Fibroblast of villous mesenchyme (primary cell): ENCODE results near the gene ISOC1. TPM values are rescaled to one million over a fixed set of nuclear protein-coding genes. Genes with fewer than 3 reads are reported as not detected.

ENCODE experiments used
- DNase-seq: peaks from one replicate; pipeline ENCODE4 v3.0.0-alpha.2; 2010; ENCODE audit warnings: low read depth
- H3K4me3 ChIP-seq: 2 replicates; pipeline ENCODE4 v1.5.1; 2011; ENCODE audit warnings: low read depth, mild to moderate bottlenecking, low read length
- total RNA-seq: library from RNA; depleted of rRNA; stranded (reverse); fragments of >200 nt; gene quantifications from 2 replicates; pipeline ENCODE4 v1.2.3, GENCODE V29; 2012
- TF ChIP-seq, protein P1 (sequence below): IDR thresholded peaks from 2 replicates; pipeline ENCODE4 v1.5.1; 2012; ENCODE audit warnings: low read depth, mild to moderate bottlenecking, low read length; ENCODE audit not compliant: insufficient read depth

The ISOC1 gene
- total RNA-seq, 1 donor: 31.1 TPM

DNA sequence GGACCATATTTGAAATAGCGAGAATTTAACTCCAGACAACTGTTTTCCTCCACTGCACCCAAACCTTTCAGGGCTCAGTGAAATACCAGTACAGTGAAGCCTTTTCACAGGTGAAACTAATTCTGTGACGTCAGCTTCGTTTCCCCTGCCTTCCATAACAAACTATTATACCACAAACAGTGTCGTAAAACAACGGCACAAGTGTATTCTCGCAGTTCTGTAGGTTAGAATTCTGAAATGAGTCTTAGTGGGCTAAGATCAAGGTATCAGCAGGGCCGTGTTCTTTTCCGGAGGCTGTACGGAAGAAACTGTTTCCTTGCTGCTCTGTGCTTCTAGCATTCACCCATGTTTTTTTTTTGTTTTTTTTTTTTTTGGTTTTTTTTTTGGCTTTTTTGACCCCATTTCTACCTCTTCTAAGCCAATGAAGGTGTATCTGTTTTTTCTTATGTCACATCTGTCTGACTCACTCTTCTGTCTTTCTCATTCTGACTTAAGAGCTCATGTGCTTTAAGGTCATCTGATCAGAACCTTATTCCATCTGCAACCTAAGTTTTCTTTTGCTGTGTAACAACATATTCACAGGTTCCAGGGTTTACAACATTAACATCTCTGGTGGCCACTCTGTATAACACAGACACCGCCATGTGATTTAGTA is 20.1 kb downstream of the ISOC1 start:
- TF ChIP-seq, protein P1, sequence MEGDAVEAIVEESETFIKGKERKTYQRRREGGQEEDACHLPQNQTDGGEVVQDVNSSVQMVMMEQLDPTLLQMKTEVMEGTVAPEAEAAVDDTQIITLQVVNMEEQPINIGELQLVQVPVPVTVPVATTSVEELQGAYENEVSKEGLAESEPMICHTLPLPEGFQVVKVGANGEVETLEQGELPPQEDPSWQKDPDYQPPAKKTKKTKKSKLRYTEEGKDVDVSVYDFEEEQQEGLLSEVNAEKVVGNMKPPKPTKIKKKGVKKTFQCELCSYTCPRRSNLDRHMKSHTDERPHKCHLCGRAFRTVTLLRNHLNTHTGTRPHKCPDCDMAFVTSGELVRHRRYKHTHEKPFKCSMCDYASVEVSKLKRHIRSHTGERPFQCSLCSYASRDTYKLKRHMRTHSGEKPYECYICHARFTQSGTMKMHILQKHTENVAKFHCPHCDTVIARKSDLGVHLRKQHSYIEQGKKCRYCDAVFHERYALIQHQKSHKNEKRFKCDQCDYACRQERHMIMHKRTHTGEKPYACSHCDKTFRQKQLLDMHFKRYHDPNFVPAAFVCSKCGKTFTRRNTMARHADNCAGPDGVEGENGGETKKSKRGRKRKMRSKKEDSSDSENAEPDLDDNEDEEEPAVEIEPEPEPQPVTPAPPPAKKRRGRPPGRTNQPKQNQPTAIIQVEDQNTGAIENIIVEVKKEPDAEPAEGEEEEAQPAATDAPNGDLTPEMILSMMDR: no peak
- no peak for DNase-seq
- H3K4me3 ChIP-seq: no peak overlapping the region

DNA sequence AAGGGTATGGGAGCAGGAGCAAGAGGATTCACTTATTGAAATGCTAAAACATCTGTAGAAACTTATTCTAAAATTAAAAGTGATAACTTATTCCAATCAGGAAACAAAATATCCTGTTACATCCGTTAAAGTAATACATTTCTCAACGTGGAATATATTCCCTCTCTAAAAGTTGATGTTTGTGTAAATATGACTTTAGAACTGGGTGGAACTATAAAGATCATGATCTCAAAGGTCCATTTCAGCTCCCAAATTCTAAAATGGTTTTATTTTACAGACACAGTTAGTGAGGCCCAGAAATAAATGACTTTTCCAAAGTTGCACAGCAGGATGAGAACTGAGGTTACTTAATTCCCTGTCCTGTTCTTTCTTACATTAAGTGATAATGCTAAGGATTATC is 21.1 kb downstream of the ISOC1 start:
- TF ChIP-seq, protein P1: no peak
- DNase-seq: no peak
- no peak overlapping the region for H3K4me3 ChIP-seq

GRCh38 chr5:129116797-129117196 is 22.2 kb downstream of the ISOC1 start:
- no peak for DNase-seq
- no peak overlapping the region for H3K4me3 ChIP-seq
- TF ChIP-seq, protein P1: no peak

GRCh38 chr5:129118405-129118804 is 23.9 kb downstream of the ISOC1 start:
- H3K4me3 ChIP-seq: no peak overlapping the region
- TF ChIP-seq, protein P1: no peak
- DNase-seq: no peak

- TF ChIP-seq, protein P1: no peak
Measured at GRCh38 chr5:129118826-129119225, 24.3 kb downstream of the ISOC1 start.

DNA sequence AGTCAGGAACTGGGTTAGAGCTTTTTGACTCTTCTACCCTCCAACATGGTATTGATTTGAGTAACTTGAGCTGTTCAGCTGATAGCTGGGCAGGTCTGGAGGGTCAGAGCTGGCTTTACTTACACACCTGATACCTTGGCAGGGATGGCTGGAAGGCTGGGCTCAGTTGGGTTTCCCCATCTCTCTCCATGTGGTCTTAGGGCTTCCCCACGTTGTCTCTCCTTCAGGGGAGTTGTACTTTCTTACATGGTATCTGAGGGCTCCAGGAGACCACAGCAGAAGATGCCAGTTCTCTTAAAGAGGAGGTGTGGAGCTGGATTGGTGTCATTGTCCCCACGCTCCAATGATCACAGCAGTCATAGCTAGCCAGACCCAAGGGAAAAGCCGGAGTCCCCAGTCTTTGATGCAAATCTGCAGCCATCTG is 25.6 kb downstream of the ISOC1 start:
- H3K4me3 ChIP-seq: no peak overlapping the region
- TF ChIP-seq, protein P1: no peak
- DNase-seq: no peak

More at GRCh38 chr5:129118826-129119225, 24.3 kb downstream of the ISOC1 start:
- DNase-seq: no peak
- H3K4me3 ChIP-seq: no peak overlapping the region

DNA sequence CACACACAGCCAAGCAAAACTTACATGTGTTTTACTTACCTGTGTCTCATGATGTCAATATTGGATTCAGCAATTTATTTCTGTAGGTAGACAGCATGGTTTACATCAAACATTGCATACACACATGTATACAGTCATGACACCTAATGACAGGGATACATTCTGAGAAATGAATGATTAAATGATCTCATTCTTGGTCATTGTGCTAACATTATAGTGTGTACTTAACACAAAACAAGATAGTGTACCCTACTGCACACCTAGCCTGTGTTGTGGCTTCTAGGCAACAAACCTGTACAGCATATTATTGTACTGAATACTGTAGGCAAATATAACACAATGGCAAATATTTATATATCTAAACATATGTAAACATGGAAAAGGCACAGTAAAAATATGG is 28.0 kb downstream of the ISOC1 start:
- no peak for DNase-seq
- no peak overlapping the region for H3K4me3 ChIP-seq
- TF ChIP-seq, protein P1: no peak
